ENCODE measurements around the gene RASEF. TPM values are rescaled to one million over a fixed set of nuclear protein-coding genes. Genes with fewer than 3 reads are reported as not detected.

The RASEF gene
- total RNA-seq, 6 experiments from 2014 or later: 0.73 to 6.1 (median 1.9) TPM

GRCh38 chr9:82961504-82962125 lies 101.3 kb downstream of the RASEF start:
- no peak overlapping the region for H3K4me3 ChIP-seq
- no peaks in the 10 kb centered on the region for H3K4me1 ChIP-seq
- ATAC-seq (peak; percentile 99 to 100 (median 100)), DNase-seq (peak; percentile 68 to 80 (median 70))
- TF ChIP-seq CTCF (IDR thresholded peaks at IDR 0.05) (peak; percentile 78 to 86 (median 82)), POLR2A (IDR thresholded peaks at IDR 0.05) (no peak)
- H3K9me3 ChIP-seq: no peaks in the 10 kb centered on the region
- intact Hi-C loops (cut with DNase I): no loop called here
- no peak overlapping the region for H3K27ac ChIP-seq
- no peaks in the 10 kb centered on the region for H3K36me3 ChIP-seq
- 9% methylated on average over 7 of the region's 7 CpGs for WGBS (ENCODE audit: insufficient coverage, low coverage, low lambda C conversion rate, missing lambda C conversion rate)
- no peaks in the 10 kb centered on the region for H3K27me3 ChIP-seq

- no peak overlapping the region for H3K4me3 ChIP-seq
- H3K4me1 ChIP-seq: no peaks in the 10 kb centered on the region
- DNase-seq (no peak), ATAC-seq (no peak)
- H3K27me3 ChIP-seq: no peaks in the 10 kb centered on the region
- intact Hi-C loops (cut with DNase I): no loop called here
- no peaks in the 10 kb centered on the region for H3K36me3 ChIP-seq
- 80% methylated on average over 6 of the region's 7 CpGs for WGBS (ENCODE audit: insufficient coverage, low coverage, low lambda C conversion rate, missing lambda C conversion rate)
- no peak overlapping the region for H3K27ac ChIP-seq
- TF ChIP-seq CTCF (IDR thresholded peaks at IDR 0.05): no peak
- no peak for TF ChIP-seq POLR2A (IDR thresholded peaks at IDR 0.05)
- no peaks in the 10 kb centered on the region for H3K9me3 ChIP-seq
These were observed 105.2 kb downstream of the RASEF start for GRCh38 chr9:82957529-82958379.

GRCh38 chr9:82949203-82949602 lies 113.7 kb downstream of the RASEF start:
- TF ChIP-seq CTCF (IDR thresholded peaks at IDR 0.05): no peak
- no peak for TF ChIP-seq POLR2A (IDR thresholded peaks at IDR 0.05)
- no peak for ATAC-seq
- no peaks in the 10 kb centered on the region for H3K27me3 ChIP-seq
- WGBS (ENCODE audit: insufficient coverage, low coverage, low lambda C conversion rate, missing lambda C conversion rate): 83% methylated on average over 2 of the region's 2 CpGs
- H3K4me1 ChIP-seq: no peaks in the 10 kb centered on the region
- no peak for DNase-seq
- no peak overlapping the region for H3K27ac ChIP-seq
- H3K36me3 ChIP-seq: no peaks in the 10 kb centered on the region
- intact Hi-C loops (cut with DNase I): no loop called here
- no peak overlapping the region for H3K4me3 ChIP-seq
- no peaks in the 10 kb centered on the region for H3K9me3 ChIP-seq

- 100% methylated on average over 1 of the region's 7 CpGs for WGBS (ENCODE audit: insufficient coverage, low coverage, low lambda C conversion rate, missing lambda C conversion rate)
- intact Hi-C loops (cut with DNase I): no loop called here
- ATAC-seq (no peak), DNase-seq (no peak)
- no peaks in the 10 kb centered on the region for H3K9me3 ChIP-seq
- no peaks in the 10 kb centered on the region for H3K36me3 ChIP-seq
- TF ChIP-seq POLR2A (IDR thresholded peaks at IDR 0.05) (no peak), CTCF (IDR thresholded peaks at IDR 0.05) (no peak)
- H3K27ac ChIP-seq: no peak overlapping the region
- H3K4me3 ChIP-seq: no peak overlapping the region
- H3K27me3 ChIP-seq: no peaks in the 10 kb centered on the region
- H3K4me1 ChIP-seq: no peaks in the 10 kb centered on the region
These were observed 122.6 kb downstream of the RASEF start for GRCh38 chr9:82940376-82940775.
